Activated CD4-positive, alpha-beta T cell treated with anti-CD3 and anti-CD28 coated beads for 1 hour (primary cell): Measurements from ENCODE around the gene STAT5B.
A peak's percentile ranks its signal among the peaks of the same experiment; 100 is the strongest.
"Not testable (repeated sequence)": the region's sequence is repeated elsewhere in the genome, so short reads cannot be mapped to it uniquely, and the experiment has no call there.

Source experiments
- DNase-seq: peaks from one replicate; pipeline ENCODE4 v3.0.0-alpha.2; 2020

The STAT5B gene

DNA sequence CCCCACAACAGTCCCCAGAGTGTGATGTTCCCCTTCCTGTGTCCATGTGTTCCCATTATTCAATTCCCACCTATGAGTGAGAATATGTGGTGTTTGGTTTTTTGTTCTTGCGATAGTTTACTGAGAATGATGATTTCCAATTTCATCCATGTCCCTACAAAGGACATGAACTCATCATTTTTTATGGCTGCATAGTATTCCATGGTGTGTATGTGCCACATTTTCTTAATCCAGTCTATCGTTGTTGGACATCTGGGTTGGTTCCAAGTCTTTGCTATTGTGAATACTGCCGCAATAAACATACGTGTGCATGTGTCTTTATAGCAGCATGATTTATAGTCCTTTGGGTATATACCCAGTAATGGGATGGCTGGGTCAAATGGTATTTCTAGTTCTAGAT lies 11.8 kb downstream of the STAT5B start:
- not testable (repeated sequence) for DNase-seq

- DNase-seq = no peak
Observed at GRCh38 chr17:42260318-42260717, 15.9 kb downstream of the STAT5B start.

- no peak for DNase-seq
Observed at GRCh38 chr17:42255445-42255844, 20.7 kb downstream of the STAT5B start.

DNA sequence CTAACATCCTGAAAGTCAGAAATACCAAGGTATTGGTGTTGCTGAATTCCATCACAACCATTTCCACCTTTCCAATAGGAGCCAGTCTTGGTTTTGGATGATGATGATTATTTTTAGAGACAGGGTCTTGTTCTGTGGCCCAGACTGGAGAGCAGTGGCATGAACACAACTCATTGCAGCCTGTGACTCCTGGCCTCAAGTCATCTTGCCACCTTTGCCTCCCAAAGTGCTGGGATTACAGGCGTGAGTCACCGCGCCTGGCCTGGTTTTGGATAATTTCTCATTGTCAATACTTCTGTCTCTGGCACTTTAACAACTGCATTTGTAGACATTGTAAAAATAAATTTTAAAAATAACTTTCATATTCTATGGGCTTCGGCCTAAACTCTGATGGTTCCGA lies 22.6 kb downstream of the STAT5B start:
- DNase-seq = no peak

DNA sequence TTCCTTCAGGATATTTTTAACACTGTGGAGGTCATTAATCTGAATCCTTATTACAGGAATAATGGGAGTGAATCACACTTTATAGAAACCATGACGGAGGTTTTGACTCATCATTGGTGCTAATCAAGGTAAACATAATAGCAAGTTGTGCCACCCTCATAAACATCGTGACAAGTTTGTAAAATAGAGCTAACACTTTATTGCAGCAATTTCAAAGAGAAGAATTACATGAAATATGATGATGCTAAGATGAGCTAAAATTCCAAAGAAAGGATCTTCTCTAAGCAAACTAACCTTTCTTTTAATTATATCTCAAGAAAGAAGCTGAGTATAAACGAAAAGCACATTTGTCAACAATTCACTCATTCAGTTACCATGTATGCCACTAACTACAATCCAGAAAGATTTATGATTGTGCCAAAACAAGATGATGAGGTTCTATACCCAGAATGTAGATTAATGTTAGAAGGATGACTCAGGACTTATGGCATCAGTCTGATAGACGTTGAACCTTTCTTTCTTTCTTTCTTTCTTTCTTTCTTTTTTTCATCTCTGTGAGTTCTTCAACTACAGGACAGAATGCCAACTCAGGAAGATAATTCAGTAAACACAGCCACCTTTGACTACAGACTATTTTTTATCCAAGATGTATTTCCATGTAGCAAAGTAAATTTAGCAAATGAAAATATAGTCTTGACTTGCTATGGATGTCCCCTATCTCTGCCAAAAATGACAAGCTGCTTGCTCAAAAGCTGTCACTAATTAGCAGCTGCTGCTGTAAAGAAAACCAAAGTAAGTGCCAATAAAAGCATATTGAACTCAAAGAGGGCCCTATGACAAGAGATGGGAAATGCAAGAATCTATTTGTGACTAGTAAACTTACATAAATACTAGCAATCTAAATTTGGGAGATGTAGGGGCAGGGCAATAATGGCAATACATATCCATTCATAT lies 23.3 kb downstream of the STAT5B start:
- DNase-seq = no peak

- no peak for DNase-seq
Observed at GRCh38 chr17:42251115-42251514, 25.1 kb downstream of the STAT5B start.

DNA sequence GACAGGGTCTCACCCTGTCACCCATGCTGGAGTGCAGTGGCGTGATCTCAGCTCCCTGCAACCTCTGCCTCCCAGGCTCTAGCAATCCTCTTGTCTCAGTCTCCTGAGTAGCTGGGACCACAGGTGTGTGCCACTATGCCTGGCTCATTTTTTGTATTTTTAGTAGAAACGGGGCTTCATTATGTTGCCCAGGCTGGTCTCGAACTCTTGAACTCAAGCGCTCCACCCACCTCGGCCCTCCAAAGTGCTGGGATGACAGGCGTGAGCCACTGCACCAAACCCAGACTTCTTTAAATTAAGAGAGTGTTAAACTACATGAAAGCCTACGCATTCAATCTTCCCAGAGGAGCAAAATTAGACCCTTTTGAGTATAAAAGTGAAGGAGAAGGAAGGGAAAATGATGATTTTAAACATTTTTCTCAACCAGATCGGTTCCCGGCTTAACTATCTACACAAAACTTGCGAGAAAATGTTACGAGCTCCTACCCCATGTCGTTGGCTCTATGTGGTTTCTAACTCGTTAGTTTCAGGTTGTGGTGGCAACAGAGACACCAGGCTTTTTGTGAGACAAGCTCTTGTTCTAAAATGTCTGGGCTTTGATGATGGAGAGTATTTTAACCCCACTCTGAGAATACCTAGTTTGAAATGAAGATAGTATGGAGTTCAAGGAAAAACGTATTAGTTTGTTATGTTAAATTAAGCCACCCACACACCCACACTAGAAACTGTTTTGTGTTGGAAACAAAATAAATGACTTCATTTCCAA lies 26.3 kb downstream of the STAT5B start:
- no peak for DNase-seq

- peak; percentile 65 for DNase-seq
Observed at GRCh38 chr17:42248351-42249179, 27.6 kb downstream of the STAT5B start.

GRCh38 chr17:42247734-42248133 lies 28.5 kb downstream of the STAT5B start:
- DNase-seq = no peak

GRCh38 chr17:42246515-42246914 lies 29.7 kb downstream of the STAT5B start:
- no peak for DNase-seq

DNA sequence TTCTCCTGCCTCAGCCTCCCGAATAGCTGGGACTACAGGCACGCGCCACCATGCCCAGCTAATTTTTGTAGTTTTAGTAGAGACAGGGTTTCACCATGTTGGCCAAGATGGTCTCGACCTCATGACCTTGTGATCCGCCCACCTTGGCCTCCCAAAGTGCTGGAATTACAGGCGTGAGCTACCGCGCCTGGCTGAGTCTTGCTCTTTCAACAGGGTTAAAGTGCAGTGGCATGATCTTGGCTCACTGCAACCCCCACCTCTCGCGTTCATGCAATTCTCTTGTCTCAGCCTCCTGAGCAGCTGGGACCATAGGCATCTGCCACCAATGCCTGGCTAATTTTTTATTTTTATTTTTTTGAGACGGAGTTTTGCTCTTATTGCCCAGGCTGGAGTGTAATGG lies 31.0 kb downstream of the STAT5B start:
- not testable (repeated sequence) for DNase-seq

- not testable (repeated sequence) for DNase-seq
Observed at GRCh38 chr17:42244116-42244515, 32.1 kb downstream of the STAT5B start.

DNA sequence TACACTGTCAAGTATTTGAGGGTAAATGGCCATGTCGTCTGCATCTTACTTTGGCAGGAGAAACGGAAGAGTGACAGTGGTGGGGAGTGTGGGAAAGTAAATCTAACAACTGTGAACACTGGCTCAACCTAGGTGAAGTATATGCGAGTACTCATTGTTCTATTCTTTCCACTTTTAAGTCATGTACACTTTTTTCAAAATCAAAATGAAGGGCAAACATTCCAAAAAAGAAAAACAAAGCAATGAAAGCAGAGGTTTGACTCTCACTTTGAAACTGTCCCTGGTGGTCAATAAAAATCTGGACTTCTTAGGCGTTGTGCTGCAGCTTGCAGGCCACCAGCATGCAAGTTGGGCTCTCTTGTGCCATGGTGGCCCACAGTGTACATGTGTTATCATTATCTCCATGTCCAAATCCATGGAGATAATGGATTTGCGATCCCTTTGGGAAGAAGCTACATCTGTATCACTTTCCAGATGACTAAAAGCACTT lies 32.7 kb downstream of the STAT5B start:
- DNase-seq = no peak

DNA sequence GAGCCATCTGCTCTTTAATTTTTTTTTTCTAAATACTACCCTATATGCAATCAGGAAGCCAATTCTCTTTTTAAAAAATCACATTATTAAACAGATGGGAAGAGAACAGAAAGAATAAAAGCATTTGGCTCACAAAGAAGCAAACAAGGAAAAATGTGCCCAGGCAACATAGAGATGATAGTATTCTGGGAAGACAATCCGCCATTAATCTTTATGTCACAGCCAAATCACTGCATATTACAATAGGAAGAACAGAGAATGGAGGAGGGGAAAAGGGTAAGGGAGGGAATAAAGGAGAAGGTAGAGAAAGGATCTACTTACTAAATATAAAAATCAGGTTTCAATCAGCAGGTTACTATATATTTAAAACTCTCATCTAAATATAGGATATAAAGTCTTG lies 34.3 kb downstream of the STAT5B start:
- no peak for DNase-seq

DNA sequence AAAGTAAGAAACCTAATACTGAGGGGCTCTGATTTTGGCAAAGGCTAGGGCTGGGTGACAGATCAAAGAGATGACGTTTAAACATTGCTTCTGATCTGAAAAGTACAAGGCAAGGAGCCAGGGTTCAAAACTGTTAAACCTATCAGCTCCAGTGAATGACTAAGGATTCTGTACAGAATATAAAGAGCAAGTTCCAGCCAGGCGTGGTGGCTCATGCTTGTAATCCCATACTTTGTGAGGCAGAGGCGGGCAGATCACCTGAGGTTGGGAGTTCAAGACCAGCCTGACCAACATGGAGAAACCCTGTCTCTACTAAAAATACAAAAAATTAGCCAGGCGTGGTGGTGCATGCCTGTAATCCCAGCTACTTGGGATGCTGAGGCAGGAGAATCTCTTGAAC lies 35.3 kb downstream of the STAT5B start:
- not testable (repeated sequence) for DNase-seq

- no peak for DNase-seq
Observed at GRCh38 chr17:42240201-42240600, 36.0 kb downstream of the STAT5B start.

GRCh38 chr17:42239576-42239975 lies 36.6 kb downstream of the STAT5B start:
- not testable (repeated sequence) for DNase-seq

GRCh38 chr17:42236760-42237159 lies 39.4 kb downstream of the STAT5B start:
- no peak for DNase-seq

DNA sequence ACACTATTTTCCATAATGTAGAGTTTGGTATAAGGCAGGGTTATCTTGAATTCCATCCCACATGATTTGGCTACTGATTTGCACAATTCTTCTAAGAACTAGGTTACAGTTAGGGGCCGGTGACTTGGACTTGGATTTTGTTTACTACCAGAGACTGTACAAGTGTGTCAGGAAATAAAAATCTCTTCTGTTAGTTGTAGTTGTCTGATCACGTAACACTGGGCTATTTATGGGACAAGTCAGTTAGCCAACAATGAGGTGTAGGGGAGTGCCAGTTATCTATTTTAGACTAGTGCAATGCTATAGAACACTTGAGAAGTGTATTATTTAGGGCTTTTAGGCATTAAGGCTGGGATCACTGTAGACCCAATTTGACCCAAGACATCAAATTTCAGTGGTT lies 42.2 kb downstream of the STAT5B start:
- DNase-seq = no peak

DNA sequence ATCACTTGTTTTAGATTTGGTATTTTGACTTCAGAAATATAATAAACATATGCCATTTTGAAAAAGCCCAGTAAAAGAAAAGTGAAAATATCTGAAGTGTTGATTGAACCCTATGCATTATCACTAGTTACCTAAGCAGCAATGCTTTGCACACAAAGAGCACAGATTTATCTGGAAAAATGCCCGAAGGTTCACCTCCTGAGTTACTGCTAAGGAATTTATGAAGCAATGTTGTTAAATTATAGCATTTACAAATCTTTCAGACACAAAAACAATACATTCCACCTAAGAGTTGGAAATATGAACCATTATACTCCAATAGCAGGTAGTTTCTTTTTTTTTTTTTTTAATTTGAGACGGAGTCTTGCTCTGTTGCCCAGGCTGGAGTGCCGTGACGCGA lies 43.0 kb downstream of the STAT5B start:
- DNase-seq = no peak

GRCh38 chr17:42230225-42230624 lies 46.0 kb downstream of the STAT5B start:
- DNase-seq = no peak

DNA sequence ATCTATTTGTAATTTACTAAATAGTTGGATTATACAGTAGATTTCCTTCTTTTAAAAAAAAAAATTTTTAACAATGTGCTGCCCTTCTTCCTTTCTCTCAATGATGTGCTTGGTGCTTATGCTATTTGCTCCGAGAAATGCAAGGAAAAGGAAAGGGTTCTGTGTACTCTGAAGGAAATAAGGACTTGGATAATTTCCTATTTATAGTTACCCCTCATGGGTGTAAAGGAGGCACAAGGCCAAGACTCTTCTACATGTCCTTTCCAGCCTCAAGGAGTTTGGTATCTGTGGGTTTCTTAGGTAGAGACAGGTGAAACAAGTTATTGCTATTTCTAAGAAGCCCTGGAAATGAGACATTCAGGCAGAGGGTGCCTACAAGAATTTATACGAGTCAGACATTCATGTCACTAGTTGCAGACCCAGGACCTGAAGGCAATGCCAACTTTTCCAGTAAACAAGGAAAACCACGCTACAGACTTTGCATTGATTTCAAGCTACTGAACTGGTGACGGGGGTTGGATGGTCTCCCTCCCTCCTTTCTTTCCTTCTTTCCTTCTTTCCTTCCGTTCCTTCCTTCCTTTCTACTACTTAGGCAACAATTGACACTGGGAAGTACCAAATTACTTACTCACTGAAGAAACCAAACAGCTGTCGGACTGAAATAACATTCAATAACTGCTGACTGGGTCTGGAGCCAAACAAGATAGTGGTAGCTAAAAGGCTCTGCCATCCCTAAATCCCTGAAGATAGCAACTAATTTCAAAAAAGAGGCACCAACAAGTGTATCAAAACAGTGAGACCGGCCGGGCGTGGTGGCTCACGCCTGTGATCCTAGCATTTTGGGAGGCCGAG lies 48.1 kb downstream of the STAT5B start:
- DNase-seq = no peak
